HG02943 (cell line): ENCODE results near the gene MGA.
"Not testable (repeated sequence)": the region's sequence is repeated elsewhere in the genome, so short reads cannot be mapped to it uniquely, and the experiment has no call there.

ENCODE experiments used
- ATAC-seq: cut with Tn5 transposase; IDR thresholded peaks from one replicate; pipeline ENCODE4 v1.9.1; 2021; ENCODE audit warnings: mild to moderate bottlenecking, low read depth, moderate library complexity; ENCODE audit not compliant: unreplicated experiment

Gene MGA

GRCh38 chr15:41703120-41703519, 42.9 kb downstream of the MGA start:
- no peak for ATAC-seq

- no peak for ATAC-seq
These were observed 52.8 kb downstream of the MGA start for GRCh38 chr15:41713047-41713446.

DNA sequence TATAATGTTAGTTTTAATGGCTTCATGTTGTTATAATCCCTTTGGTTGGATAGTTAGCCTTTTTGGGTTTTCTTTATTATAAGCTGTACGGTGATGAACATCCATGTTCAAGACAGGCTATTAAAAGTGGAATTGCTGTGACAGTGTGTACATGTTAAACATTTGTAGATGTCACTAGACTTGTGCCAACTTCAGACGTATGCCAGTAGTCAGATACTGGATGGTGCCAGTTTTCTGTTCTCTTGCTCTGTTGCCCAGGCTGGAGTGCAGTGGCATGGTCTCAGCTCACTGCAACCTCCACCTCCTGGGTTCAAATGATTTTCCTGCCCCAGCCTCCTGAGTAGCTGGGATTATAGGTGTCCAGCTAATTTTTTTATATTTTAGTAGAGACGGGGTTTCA, 54.1 kb downstream of the MGA start:
- no peak for ATAC-seq

DNA sequence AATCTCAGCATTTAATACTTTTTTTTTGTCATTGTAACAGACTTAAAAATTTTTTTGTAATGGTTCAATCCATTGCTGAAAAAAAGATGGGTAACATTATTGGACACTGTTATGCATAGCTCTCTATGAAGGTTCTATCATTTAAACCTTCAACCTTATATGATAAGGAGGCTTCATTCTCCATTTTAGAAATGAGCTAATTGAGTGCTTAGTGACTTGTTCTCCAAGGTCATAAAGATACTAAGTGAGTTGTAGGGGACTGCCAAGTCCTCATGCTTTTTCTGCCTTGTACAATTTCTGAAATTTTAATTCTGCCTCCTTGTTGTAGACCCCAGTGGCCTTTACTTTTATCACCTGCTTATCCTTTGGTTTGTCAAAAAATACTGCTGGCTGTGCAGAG, 56.7 kb downstream of the MGA start:
- no peak for ATAC-seq

- ATAC-seq, result no peak
These were observed 66.9 kb downstream of the MGA start for GRCh38 chr15:41727143-41727542.

GRCh38 chr15:41728061-41728460, 67.9 kb downstream of the MGA start:
- ATAC-seq, result not testable (repeated sequence)

DNA sequence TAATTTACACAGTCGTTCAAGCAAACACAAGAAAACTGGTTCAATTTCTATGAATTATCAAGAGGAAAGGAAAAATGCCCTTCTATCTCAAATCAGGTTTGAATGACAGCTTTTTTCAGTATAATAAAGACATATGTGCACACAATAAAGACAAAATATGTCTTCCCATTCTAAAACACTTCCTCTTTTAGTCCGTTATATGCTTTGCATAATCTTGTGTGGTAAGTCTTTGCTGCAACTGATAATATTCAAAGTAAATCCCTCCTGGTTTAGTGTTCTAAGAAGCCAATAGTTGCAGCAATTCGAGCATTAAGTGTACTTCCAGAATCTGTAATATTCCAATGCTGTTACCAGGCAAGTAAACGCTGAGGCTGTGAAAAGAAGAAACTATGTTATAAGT, 70.3 kb downstream of the MGA start:
- no peak for ATAC-seq

GRCh38 chr15:41732483-41732882, 72.3 kb downstream of the MGA start:
- ATAC-seq, result no peak

GRCh38 chr15:41734079-41734478, 73.9 kb downstream of the MGA start:
- ATAC-seq, result no peak

DNA sequence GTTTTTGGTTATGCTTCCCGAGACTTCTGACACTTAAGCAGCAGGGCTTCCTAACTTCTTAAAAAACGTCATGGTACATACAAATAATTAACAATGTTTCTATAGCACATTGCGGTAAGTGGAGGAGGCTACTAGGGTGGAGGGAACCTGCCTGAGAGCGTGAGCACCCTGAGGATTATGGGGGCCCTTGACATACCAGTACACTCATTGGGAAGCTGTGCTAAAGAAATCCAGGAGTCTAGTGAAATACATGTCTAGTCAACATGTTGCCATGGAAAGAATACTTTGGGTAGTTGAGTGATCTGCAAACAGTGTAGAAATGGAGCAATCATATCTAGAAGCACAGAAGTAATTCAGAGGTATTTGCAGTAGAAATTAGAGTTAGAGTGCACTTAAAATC, 74.8 kb downstream of the MGA start:
- ATAC-seq, result no peak

DNA sequence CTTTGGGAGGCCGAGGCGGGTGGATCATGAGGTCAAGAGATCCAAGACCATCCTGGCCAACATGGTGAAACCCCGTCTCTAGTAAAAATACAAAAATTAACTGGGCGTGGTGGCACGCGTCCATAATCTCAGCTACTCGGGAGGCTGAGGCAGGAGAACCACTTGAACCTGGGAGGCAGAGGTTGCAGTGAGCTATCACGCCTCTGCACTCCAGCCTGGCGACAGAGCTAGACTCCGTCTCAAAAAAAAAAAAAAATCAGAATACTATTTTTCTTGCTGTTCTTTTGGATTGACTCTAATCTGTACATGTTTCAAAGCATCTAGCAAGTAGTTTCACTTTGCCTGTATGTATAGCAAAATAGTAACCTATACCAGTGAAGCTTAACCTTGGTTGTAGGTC, 75.3 kb downstream of the MGA start:
- ATAC-seq, result not testable (repeated sequence)

DNA sequence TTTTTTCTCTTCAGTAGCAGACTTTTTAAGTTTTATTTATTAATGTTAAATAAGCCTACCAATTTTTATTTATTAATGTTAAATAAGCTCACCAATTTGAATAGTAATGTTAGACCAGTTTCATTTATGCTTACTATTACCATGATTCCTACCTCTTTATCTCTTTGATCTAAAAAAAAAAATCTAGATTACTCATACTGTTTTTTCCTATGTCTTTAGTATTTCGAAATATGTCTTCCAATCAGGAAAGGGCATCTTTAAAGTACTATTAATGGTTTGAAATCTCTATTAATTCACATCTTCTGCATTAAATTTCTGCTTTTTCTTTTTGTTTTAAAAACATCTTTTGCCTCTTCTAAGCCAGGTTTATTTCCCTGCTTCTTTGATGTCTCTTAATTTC, 86.6 kb downstream of the MGA start:
- no peak for ATAC-seq

DNA sequence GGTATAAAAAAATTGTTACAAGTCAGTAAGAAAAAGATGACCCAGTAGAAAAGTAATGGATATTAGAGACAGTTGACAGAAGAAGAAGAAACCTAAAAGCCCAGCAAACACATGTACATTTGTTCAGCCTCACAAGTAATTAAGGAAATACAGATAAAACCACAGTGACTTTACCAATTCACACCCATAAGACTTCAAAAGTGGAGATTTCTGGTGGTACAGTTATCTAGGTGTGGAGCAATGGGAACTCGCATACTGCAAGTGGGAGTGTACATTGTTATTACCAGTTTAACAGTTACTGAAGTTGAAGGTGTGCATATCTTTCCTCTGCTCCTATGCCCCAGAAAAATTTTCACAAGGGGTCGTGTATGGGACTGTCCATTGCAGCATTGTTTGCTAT, 96.0 kb downstream of the MGA start:
- no peak for ATAC-seq

- no peak for ATAC-seq
These were observed 112.6 kb downstream of the MGA start for GRCh38 chr15:41772720-41773331.

DNA sequence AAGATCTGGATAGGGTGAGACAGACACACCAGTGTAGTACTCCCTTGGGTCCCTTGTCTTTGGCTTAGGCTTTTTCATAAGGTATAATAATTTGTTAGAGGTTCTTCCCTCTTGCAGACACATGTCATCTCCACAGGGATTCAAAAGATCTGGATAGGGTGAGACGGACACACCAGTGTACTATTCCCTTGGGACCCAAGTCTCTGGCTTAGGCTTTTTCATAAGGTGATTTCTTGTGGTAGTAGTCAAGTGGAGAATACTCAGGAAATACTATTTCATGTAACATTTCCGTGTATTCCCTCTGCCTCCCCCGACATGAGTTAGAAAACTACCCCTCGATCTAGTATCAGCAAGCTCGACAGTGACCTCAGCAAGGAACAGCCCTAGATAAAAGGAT, 113.1 kb downstream of the MGA start:
- ATAC-seq, result no peak

- peak; percentile 2 for ATAC-seq
These were observed 113.5 kb downstream of the MGA start for GRCh38 chr15:41773729-41774061.

GRCh38 chr15:41774062-41774881, 114.1 kb downstream of the MGA start, which contains the start of gene MAPKBP1:
Gene MAPKBP1 (plus strand): TSS chr15:41774484. CDS start chr15:41775276, 792 bp downstream.
- peak; percentile 75 for ATAC-seq

DNA sequence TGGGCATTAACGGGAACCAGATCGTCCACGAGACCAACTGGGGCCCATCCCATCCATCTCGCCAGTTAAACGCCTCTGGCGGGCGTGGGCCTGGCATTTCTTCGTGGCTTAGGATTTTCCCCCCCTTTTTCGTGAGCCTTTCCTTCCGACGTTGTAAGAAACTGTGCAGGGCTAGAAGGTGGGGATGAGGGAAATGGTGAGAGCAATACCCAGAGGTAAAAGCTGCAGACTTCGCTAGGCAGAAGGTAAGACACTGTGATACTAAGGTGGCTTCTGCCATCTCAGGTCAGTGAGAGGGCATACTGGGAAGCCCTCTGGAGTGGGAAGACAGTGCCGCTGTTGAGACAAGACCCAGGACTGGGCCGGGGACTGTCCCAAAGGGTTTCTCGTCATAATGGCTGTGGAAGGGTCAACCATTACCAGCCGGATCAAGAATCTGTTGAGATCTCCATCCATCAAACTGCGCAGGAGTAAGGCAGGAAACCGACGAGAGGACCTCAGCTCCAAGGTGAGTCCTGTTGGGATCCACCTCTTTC, 114.7 kb downstream of the MGA start:
- no peak for ATAC-seq

- ATAC-seq, result no peak
These were observed 115.4 kb downstream of the MGA start for GRCh38 chr15:41775651-41776050.

GRCh38 chr15:41777421-41777973, 117.3 kb downstream of the MGA start:
- ATAC-seq, result no peak

DNA sequence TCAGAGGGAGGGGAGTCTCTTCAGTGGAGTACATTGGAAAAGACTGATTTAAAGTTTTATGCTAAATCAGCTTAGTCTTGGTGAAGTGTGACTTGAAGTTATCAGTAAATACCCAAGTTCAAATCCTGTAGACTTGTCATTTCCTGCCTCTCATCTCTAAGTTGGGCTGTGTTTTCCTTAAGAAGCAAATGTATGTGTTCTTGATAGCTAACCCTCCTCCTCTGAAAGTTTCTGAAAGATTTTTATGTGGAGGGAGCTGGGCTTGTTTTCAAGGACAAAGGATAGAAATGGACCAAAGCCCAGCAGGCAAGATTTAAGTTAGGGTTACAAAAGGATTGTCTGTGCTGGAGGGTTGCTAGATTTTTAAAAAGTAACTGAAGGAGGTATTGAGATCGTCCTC, 118.3 kb downstream of the MGA start:
- ATAC-seq, result no peak
